ENCODE data around the gene PIN1. TPM values are rescaled to one million over a fixed set of nuclear protein-coding genes. Genes with fewer than 3 reads are reported as not detected.
"Not testable (repeated sequence)": the region's sequence is repeated elsewhere in the genome, so short reads cannot be mapped to it uniquely, and the experiment has no call there.

PIN1 gene
- total RNA-seq, 1 donor from 2014 or later = 57.1 TPM

DNA sequence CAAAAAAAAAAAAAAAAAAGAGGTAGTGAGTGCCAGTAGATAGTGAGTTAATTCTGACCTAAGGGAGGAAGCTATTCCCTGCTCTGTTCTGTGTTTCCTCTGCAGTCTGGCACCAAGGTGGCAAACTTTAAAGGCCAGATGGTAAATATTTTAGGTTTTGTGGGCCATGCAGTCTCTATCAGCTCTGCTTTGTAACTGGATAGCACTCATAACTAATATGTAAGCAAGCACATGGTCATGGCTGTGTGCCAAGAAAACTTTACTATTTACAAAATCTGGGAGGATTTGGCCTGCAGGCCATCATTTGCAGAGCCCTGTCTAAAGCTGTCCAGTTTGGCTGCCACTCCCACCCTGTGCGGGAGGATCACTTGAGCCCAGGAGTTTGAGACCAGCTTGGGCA is 4.3 kb downstream of the PIN1 start:
- no peak for ATAC-seq (ENCODE audit: low read depth)
- TF ChIP-seq, protein P1, sequence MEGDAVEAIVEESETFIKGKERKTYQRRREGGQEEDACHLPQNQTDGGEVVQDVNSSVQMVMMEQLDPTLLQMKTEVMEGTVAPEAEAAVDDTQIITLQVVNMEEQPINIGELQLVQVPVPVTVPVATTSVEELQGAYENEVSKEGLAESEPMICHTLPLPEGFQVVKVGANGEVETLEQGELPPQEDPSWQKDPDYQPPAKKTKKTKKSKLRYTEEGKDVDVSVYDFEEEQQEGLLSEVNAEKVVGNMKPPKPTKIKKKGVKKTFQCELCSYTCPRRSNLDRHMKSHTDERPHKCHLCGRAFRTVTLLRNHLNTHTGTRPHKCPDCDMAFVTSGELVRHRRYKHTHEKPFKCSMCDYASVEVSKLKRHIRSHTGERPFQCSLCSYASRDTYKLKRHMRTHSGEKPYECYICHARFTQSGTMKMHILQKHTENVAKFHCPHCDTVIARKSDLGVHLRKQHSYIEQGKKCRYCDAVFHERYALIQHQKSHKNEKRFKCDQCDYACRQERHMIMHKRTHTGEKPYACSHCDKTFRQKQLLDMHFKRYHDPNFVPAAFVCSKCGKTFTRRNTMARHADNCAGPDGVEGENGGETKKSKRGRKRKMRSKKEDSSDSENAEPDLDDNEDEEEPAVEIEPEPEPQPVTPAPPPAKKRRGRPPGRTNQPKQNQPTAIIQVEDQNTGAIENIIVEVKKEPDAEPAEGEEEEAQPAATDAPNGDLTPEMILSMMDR (IDR thresholded peaks at IDR 0.05) = no peak
- ChIA-PET CTCF (no interaction called here), POLR2A (no interaction called here)
- Mint-ChIP-seq H3K27me3 (no peaks in the 10 kb centered on the region), H3K4me3 (no peak overlapping the region), H3K27ac (no peak overlapping the region), H3K9me3 (peaks cover 3% of the 10 kb centered on the region), H3K36me3 (ENCODE audit: low read depth) (peaks cover 63% of the 10 kb centered on the region), H3K4me1 (peaks cover 12% of the 10 kb centered on the region)
- intact Hi-C loops (cut with micrococcal nuclease) = no loop called here
- no peak for DNase-seq

DNA sequence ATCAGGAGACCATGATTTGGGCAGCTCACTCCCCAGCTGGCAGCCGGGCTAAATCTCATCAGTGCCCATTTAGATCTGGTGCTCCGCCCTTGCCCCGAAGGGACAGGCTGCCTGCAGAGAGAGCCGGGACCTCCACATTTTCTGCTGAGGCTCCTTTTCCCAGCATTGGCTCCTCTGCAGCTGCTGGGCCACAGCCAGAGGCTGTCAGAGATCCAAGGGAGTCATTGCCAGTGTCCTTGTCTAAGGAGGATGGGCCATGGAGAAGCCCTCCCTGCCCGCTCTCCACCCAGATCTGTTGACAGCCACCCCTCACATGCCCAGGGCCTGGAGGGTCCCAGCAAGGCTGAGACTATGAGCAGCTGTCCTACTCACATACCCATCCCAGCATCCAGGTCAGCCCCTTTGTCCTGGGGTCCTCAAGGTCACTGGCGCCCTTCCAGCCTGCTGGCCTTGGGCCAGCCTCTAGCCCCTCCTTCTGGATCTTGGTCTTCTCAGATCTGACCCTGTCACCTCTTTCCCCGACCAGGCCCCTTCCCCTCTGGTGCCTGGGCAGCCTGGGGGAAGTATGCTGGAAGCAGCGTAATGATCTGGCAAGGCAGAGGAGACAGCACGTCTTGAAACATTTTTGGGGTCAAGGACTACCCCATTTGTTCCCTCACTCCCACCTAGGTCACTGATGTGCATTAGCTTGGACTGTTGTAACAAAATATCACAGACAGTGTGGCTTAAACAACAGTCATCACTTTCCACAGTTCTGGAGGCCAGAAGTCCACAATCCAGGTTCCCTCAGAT is 7.9 kb downstream of the PIN1 start:
- peaks cover 3% of the 10 kb centered on the region for H3K9me3 Mint-ChIP-seq
- H3K36me3 Mint-ChIP-seq (ENCODE audit: low read depth) = peaks cover 94% of the 10 kb centered on the region
- intact Hi-C loops (cut with micrococcal nuclease) = no loop called here
- H3K4me1 Mint-ChIP-seq = no peaks in the 10 kb centered on the region
- POLR2A ChIA-PET = no interaction called here
- no peaks in the 10 kb centered on the region for H3K27me3 Mint-ChIP-seq
- H3K4me3 Mint-ChIP-seq = no peak overlapping the region
- no peak overlapping the region for H3K27ac Mint-ChIP-seq
- CTCF ChIA-PET = no interaction called here
- DNase-seq = no peak
- TF ChIP-seq, protein P1 (IDR thresholded peaks at IDR 0.05) = no peak
- no peak for ATAC-seq (ENCODE audit: low read depth)

DNA sequence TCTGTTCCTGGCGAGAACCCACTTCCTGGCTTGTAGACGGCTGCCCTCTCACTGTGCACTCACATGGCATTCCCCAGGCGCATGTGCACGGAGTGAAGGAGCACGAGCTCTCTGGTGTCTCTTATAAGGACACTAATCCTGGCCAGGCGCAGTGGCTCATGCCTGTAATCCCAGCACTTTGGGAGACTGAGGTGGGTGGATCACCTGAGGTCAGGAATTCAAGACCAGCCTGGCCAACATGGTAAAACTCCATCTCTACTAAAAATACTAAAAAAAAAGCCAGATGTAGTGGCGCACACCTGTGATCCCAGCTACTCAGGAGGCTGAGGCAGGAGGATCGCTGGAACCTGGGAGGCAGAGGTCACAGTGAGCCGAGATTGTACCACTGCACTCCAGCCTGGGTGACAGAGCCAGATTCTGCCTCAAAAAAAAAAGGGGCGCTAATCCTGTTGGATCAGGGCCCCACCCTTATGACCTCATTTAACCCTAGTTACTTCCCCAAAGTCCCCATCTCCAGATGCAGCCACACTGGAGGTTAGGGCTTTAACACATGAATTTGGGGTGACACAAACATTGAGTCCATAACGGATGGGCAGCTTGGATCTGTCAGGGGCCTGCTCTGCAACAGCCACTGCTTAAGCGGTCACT is 8.6 kb downstream of the PIN1 start:
- H3K4me3 Mint-ChIP-seq; H3K4me1 Mint-ChIP-seq; H3K9me3 Mint-ChIP-seq; intact Hi-C loops (cut with micrococcal nuclease); CTCF ChIA-PET; ATAC-seq (ENCODE audit: low read depth); POLR2A ChIA-PET; H3K27me3 Mint-ChIP-seq; H3K27ac Mint-ChIP-seq; DNase-seq: not testable (repeated sequence)
- H3K36me3 Mint-ChIP-seq (ENCODE audit: low read depth) = peaks cover 89% of the 10 kb centered on the region

DNA sequence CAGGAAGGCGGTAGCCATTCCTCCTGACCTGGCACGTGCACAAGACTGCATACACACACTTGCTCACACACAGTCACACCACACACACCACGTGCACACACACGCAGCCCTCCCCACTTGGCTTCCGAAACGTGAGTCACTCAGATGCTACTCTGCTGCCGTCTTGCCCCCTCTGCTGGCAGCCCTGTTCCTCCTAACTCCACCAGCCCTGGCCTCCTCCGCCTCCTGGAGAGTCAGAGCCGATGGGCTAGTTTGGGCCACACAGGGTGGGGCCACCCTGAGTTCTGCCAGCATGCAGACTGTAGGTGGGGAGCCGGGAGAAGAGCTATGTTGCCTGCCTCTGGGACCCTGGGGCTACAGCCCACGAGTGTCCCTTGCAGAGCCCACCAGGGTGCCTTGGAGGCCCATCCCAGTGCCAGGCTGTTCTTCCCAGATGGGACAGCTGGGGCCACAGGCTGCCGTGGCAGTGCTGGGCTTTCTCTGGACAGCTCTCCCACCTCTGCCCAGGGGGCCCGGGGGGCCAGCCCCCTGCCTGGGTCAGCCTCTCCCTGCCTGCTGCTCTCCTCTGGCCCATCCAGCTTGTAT is 12.1 kb downstream of the PIN1 start:
- intact Hi-C loops (cut with micrococcal nuclease) = no loop called here
- no peak overlapping the region for H3K27ac Mint-ChIP-seq
- no peaks in the 10 kb centered on the region for H3K4me1 Mint-ChIP-seq
- H3K9me3 Mint-ChIP-seq = peaks cover 3% of the 10 kb centered on the region
- CTCF ChIA-PET = no interaction called here
- TF ChIP-seq, protein P1 (IDR thresholded peaks at IDR 0.05) = no peak
- POLR2A ChIA-PET = no interaction called here
- H3K4me3 Mint-ChIP-seq = no peak overlapping the region
- H3K36me3 Mint-ChIP-seq (ENCODE audit: low read depth) = peaks cover 63% of the 10 kb centered on the region
- DNase-seq (no peak), ATAC-seq (ENCODE audit: low read depth) (no peak)
- H3K27me3 Mint-ChIP-seq = no peaks in the 10 kb centered on the region

DNA sequence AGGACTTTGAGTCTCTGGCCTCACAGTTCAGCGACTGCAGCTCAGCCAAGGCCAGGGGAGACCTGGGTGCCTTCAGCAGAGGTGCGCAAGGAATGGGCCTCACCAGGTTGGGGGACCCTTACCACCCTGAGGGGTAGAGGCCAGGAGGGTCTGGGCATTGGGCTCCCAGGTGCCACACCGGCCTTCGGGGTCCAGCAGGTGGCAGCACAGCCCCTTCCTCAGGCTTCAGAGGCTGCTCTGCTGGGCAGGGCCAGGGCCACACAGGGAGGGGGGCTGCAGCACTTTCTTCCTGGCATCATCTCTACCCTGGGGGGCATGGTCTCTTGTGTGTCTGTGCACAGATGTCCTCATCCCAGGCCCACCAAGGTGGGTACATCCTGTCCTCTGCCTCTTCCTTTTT is 12.9 kb downstream of the PIN1 start:
- CTCF ChIA-PET = no interaction called here
- TF ChIP-seq, protein P1 (IDR thresholded peaks at IDR 0.05) = no peak
- POLR2A ChIA-PET = no interaction called here
- no peak overlapping the region for H3K27ac Mint-ChIP-seq
- DNase-seq = no peak
- no peaks in the 10 kb centered on the region for H3K4me1 Mint-ChIP-seq
- H3K27me3 Mint-ChIP-seq = no peaks in the 10 kb centered on the region
- peaks cover 57% of the 10 kb centered on the region for H3K36me3 Mint-ChIP-seq (ENCODE audit: low read depth)
- intact Hi-C loops (cut with micrococcal nuclease) = no loop called here
- H3K4me3 Mint-ChIP-seq = no peak overlapping the region
- peaks cover 3% of the 10 kb centered on the region for H3K9me3 Mint-ChIP-seq
- no peak for ATAC-seq (ENCODE audit: low read depth)
